Testis (tissue), 3 donors: ENCODE measurements around the gene PPM1H. TPM values are rescaled to one million over a fixed set of nuclear protein-coding genes. Genes with fewer than 3 reads are reported as not detected.

Experiments
- DNase-seq: peaks from one replicate; pipeline ENCODE4 v3.0.0-alpha.2; 2019
- H3K27ac ChIP-seq, 2 donors: fragments of 200-600 bp; sonication (generic); one replicate each; pipeline ENCODE4 v1.5.1; 2019
- H3K27me3 ChIP-seq: fragments of 200-600 bp; sonication (generic); one replicate; pipeline ENCODE4 v1.5.1; 2019
- H3K36me3 ChIP-seq: fragments of 200-600 bp; sonication (generic); one replicate; pipeline ENCODE4 v1.5.1; 2017; ENCODE audit warnings: low read depth; ENCODE audit errors: missing control alignments
- H3K4me1 ChIP-seq: fragments of 200-600 bp; sonication (generic); one replicate; pipeline ENCODE4 v1.5.1; 2019
- H3K4me3 ChIP-seq, 2 donors: fragments of 200-600 bp; sonication (generic); one replicate each; pipeline ENCODE4 v1.5.1; 2017 to 2019
- H3K9me3 ChIP-seq: fragments of 200-600 bp; sonication (generic); one replicate; pipeline ENCODE4 v1.5.1; 2017
- POLR2A ChIP-seq: fragments of 450-650 bp; IDR thresholded peaks from one replicate; pipeline ENCODE4 v1.6.1; 2017; ENCODE audit warnings: antibody characterized with exemption, mild to moderate bottlenecking, moderate library complexity
- WGBS, 2 donors: methylation state at CpG; one replicate each; pipeline ENCODE4 v1.1.5; 2018; 5-methylcytosine and 5-hydroxymethylcytosine counted together
- intact Hi-C: fragments of 100-400 bp; cut with DNase I; formaldehyde crosslinking; loops from one replicate; pipeline ENCODE4 v1.15.1; 2023; ENCODE audit warnings: low total_unique reads
- polyA plus RNA-seq: library from polyadenylated mRNA; stranded (reverse); fragments of 350-450 nt; fragmentation: Illumina TruSeq; extraction: RNeasy Lipid Tissue Mini Kit (QIAGEN cat#74804); gene quantifications from one replicate; pipeline ENCODE4 v1.2.3, GENCODE V29; 2014; ENCODE audit warnings: low read depth, low replicate concordance; ENCODE audit not compliant: insufficient read depth
- total RNA-seq, 2 donors: library from RNA; depleted of rRNA; stranded (reverse); fragments of >200 nt; gene quantifications; one replicate each; pipeline ENCODE4 v1.2.3, GENCODE V29; 2016
- TF ChIP-seq, protein P1 (sequence below), 3 experiments: fragments of 450-650 bp in 2 of 3; fragments of 200-600 bp in 1 of 3; sonication (generic) in 1 of 3; IDR thresholded peaks; one replicate each; pipeline ENCODE4 v1.5.1; 2016 to 2019; ENCODE audit warnings: antibody characterized with exemption in 3 of 3, mild to moderate bottlenecking in 2 of 3, moderate library complexity in 1 of 3

PPM1H gene
- total and polyA plus RNA-seq, 3 donors from 2014 or later: 2.5 to 9.1 (median 2.7) TPM

DNA sequence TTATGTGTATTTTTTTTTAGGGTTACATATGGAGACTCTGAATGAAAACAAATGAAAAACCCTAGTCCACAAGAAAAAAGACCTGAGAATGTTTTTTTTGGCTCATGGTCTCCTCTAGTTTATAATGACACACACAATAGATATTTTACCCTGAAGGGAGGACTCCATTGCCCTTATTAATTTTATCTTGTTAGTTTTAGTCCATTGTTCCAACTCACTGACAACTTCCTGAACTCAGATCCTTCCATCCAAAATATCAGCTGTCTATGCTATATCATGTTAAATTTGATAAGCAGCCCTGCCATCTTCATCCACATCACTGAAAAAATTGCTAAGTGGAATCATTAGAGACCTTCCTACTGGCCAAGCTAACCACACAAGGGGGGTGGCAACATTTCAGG is 236.2 kb downstream of the PPM1H start:
- H3K27ac ChIP-seq: no peak overlapping the region

DNA sequence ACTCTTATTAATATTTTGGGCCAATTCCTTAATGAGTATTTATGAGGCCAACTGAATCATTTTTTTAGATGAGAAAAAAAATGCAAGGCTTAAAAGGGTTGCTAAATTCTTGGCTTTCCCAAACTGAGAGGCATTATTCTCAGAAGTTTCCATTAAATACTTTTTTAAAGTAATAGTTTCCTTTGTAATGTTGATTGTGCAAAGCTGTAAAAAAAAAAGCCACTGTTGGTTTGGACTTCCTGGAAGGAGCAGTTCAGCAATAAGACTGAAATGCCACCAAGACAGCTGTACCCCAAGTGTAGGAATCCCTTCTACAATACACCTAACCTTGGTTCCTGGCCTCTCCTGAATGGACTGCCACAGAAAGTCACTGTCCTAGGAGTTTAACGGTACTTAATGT is 237.1 kb downstream of the PPM1H start:
- H3K27ac ChIP-seq: peak overlapping the region in 1 of 2 donors; percentile 2
- no peak for DNase-seq

More for the DNA sequence above, 236.2 kb downstream of the PPM1H start:
- Histone ChIP-seq H3K9me3 (no peaks in the 10 kb centered on the region), H3K27me3 (no peaks in the 10 kb centered on the region), H3K36me3 (no peaks in the 10 kb centered on the region), H3K4me1 (peaks cover 15% of the 10 kb centered on the region), H3K4me3 (no peak overlapping the region)
- TF ChIP-seq, protein P1, sequence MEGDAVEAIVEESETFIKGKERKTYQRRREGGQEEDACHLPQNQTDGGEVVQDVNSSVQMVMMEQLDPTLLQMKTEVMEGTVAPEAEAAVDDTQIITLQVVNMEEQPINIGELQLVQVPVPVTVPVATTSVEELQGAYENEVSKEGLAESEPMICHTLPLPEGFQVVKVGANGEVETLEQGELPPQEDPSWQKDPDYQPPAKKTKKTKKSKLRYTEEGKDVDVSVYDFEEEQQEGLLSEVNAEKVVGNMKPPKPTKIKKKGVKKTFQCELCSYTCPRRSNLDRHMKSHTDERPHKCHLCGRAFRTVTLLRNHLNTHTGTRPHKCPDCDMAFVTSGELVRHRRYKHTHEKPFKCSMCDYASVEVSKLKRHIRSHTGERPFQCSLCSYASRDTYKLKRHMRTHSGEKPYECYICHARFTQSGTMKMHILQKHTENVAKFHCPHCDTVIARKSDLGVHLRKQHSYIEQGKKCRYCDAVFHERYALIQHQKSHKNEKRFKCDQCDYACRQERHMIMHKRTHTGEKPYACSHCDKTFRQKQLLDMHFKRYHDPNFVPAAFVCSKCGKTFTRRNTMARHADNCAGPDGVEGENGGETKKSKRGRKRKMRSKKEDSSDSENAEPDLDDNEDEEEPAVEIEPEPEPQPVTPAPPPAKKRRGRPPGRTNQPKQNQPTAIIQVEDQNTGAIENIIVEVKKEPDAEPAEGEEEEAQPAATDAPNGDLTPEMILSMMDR (IDR thresholded peaks at IDR 0.05): no peak
- no peak for TF ChIP-seq POLR2A
- no peak for DNase-seq
- intact Hi-C loops: no loop called here

DNA sequence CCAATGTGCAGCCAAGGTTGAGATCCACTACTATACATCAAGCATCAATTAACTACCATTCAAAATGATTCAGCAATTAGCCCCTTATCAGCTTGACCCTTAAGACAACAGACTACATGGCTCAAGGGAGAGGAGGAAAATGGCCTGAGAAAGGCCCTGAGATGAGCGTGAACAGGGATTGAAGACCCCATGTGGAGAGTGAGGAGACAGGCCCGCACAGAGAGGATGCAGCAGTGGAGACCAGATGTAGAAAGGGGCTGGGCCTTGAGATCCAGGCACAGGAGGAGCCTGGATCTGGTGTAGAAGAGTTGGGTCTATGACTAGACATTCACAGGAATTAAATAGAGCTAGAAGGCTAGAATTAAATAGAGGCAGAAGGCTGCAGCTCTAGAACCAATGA is 239.3 kb downstream of the PPM1H start:
- WGBS, 2 donors: 90 to 92% methylated on average over 2 of the region's 2 CpGs
- DNase-seq: no peak
- Histone ChIP-seq H3K36me3 (no peaks in the 10 kb centered on the region), H3K27ac (no peak overlapping the region), H3K4me1 (no peaks in the 10 kb centered on the region), H3K9me3 (no peaks in the 10 kb centered on the region), H3K27me3 (no peaks in the 10 kb centered on the region), H3K4me3 (no peak overlapping the region)
- intact Hi-C loops: no loop called here
- no peak for TF ChIP-seq POLR2A
- TF ChIP-seq, protein P1 (IDR thresholded peaks at IDR 0.05): no peak

More for the DNA sequence above, 237.1 kb downstream of the PPM1H start:
- Histone ChIP-seq H3K36me3 (no peaks in the 10 kb centered on the region), H3K4me1 (peaks cover 7% of the 10 kb centered on the region), H3K4me3 (no peak overlapping the region), H3K9me3 (no peaks in the 10 kb centered on the region), H3K27me3 (no peaks in the 10 kb centered on the region)
- TF ChIP-seq POLR2A: no peak
- TF ChIP-seq, protein P1 (IDR thresholded peaks at IDR 0.05): no peak
- intact Hi-C loops: no loop called here
- WGBS, 2 donors: 50 to 65% methylated on average over 1 of the region's 1 CpG

DNA sequence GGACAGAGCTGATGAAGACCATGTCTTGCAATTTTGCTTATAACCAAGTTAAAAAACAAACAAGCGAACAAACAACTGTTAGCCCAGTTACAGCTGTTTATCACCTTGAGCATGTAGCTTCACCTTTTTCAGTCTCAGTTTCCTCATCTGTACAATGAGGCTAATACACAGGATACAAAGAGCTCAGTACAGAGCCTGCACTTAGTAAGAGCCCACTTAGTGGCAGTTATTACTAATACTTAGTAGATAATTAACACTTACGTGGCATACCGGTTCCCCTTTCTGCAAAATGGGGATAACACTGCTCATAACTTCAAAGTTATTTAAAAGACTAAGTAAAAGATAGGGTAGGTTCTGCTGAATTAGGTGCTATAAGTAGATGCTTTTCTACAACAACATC is 240.3 kb downstream of the PPM1H start:
- H3K4me3 ChIP-seq: no peak overlapping the region
- no peak for DNase-seq
- intact Hi-C loops: no loop called here
- H3K27ac ChIP-seq: no peak overlapping the region
- TF ChIP-seq, protein P1 (IDR thresholded peaks at IDR 0.05): no peak
- no peak for TF ChIP-seq POLR2A
- no peaks in the 10 kb centered on the region for H3K27me3 ChIP-seq
- no peaks in the 10 kb centered on the region for H3K9me3 ChIP-seq
- 93 to 99% methylated on average over 3 of the region's 3 CpGs for WGBS, 2 donors
- no peaks in the 10 kb centered on the region for H3K4me1 ChIP-seq
- no peaks in the 10 kb centered on the region for H3K36me3 ChIP-seq

DNA sequence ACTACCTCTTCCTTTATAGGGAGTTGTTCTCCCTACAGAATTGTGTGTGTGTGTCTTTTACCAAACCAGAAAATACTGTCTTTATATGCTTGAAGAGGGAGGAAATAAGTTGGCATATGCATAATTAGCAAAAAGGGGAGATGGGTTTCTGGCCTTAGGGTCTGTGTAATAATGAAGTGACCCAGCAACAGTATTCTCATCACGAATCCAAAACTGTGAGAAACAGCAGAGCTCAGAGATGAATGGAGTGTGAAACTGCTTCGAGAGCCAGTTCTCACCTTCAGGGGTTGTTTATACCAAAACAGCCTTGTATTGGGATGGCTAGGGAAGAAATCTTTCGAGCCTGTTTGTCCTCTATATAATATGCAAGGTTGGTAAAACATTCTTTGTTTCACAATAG is 240.8 kb downstream of the PPM1H start:
- 80 to 81% methylated on average over 3 of the region's 3 CpGs for WGBS, 2 donors
- DNase-seq: no peak
- no peak overlapping the region for H3K4me3 ChIP-seq
- no peaks in the 10 kb centered on the region for H3K9me3 ChIP-seq
- TF ChIP-seq POLR2A: no peak
- TF ChIP-seq, protein P1 (IDR thresholded peaks at IDR 0.05): no peak
- H3K27me3 ChIP-seq: no peaks in the 10 kb centered on the region
- no peak overlapping the region for H3K27ac ChIP-seq
- intact Hi-C loops: no loop called here
- H3K4me1 ChIP-seq: peaks cover 1% of the 10 kb centered on the region
- H3K36me3 ChIP-seq: no peaks in the 10 kb centered on the region
